Prostate gland (tissue), 2 donors: Measurements from ENCODE around the gene ZNF211. TPM values are rescaled to one million over a fixed set of nuclear protein-coding genes. Genes with fewer than 3 reads are reported as not detected.

Source experiments
- DNase-seq: peaks from one replicate; pipeline ENCODE4 v3.0.0-alpha.2; 2019; ENCODE audit warnings: low spot score
- H3K27ac ChIP-seq, 2 donors: fragments of 200-600 bp; sonication (generic); 2 replicates each; pipeline ENCODE4 v1.5.1; 2017 to 2019
- H3K27me3 ChIP-seq: fragments of 200-600 bp; sonication (generic); replicated peaks from 2 replicates; pipeline ENCODE4 v1.5.1; 2019; ENCODE audit not compliant: insufficient read depth
- H3K36me3 ChIP-seq, 2 donors: fragments of 200-600 bp; sonication (generic); 1 replicate in 1 of 2; 2 replicates in 1 of 2; pipeline versions ENCODE4 v1.5.1 to v1.8.1; 2017 to 2019
- H3K4me1 ChIP-seq: fragments of 200-600 bp; sonication (generic); replicated peaks from 2 replicates; pipeline ENCODE4 v1.5.1; 2019
- H3K4me3 ChIP-seq, 2 donors: fragments of 200-600 bp; sonication (generic); 2 replicates each; pipeline ENCODE4 v1.5.1; 2017 to 2019
- H3K9me3 ChIP-seq: fragments of 200-600 bp; sonication (generic); 2 replicates; pipeline ENCODE4 v1.5.1; 2017
- CTCF ChIP-seq, 4 experiments: fragments of 200-600 bp in 2 of 4; fragments of 450-650 bp in 2 of 4; sonication (generic) in 2 of 4; IDR thresholded peaks; 1 replicate in 3 of 4; 2 replicates in 1 of 4; pipeline ENCODE4 v1.5.1; 2016 to 2019; ENCODE audit warnings: antibody characterized with exemption in 4 of 4, mild to moderate bottlenecking in 2 of 4, moderate library complexity in 2 of 4
- POLR2A ChIP-seq: fragments of 450-650 bp; IDR thresholded peaks from one replicate; pipeline ENCODE4 v1.6.1; 2016; ENCODE audit warnings: antibody characterized with exemption, mild to moderate bottlenecking
- POLR2AphosphoS5 ChIP-seq: sonication (generic); formaldehyde crosslinking; IDR thresholded peaks from one replicate; pipeline ENCODE4 v1.6.1; 2017; ENCODE audit warnings: antibody characterized with exemption
- WGBS: methylation state at CpG from one replicate; pipeline ENCODE4 v1.1.5; 2018; 5-methylcytosine and 5-hydroxymethylcytosine counted together
- intact Hi-C: fragments of 100-400 bp; cut with DNase I; formaldehyde crosslinking; loops from one replicate; pipeline ENCODE4 v1.14.2; 2022
- total RNA-seq, 2 donors: library from RNA; depleted of rRNA; stranded (reverse); fragments of >200 nt; gene quantifications; one replicate each; pipeline ENCODE4 v1.1.0, GENCODE V29; 2016

The ZNF211 gene
- total RNA-seq, 2 donors from 2014 or later, result 8.9 to 23.3 TPM

GRCh38 chr19:57615346-57615745 is 17.6 kb upstream of the ZNF211 start:
- Histone ChIP-seq H3K4me3 (peak overlapping the region in 1 of 2 donors; percentile 93), H3K27me3 (no peaks in the 10 kb centered on the region), H3K27ac (no peak overlapping the region), H3K9me3 (peaks cover 7% of the 10 kb centered on the region), H3K4me1 (no peaks in the 10 kb centered on the region), H3K36me3 (peaks cover 16 to 18% of the 10 kb centered on the region in 2 donors)
- intact Hi-C loops, result no loop called here
- DNase-seq, result no peak
- WGBS, result 83% methylated on average over 3 of the region's 3 CpGs
- TF ChIP-seq CTCF (IDR thresholded peaks at IDR 0.05) (no peak), POLR2AphosphoS5 (no peak), POLR2A (no peak)

GRCh38 chr19:57620673-57621348 is 12.2 kb upstream of the ZNF211 start:
- intact Hi-C loops, result no loop called here
- WGBS, result 97% methylated on average over 10 of the region's 10 CpGs
- no peak for TF ChIP-seq CTCF (IDR thresholded peaks at IDR 0.05)
- no peak for TF ChIP-seq POLR2A
- TF ChIP-seq POLR2AphosphoS5, result no peak

GRCh38 chr19:57623091-57623490 is 9.9 kb upstream of the ZNF211 start:
- peaks cover 24 to 32% of the 10 kb centered on the region in 2 donors for H3K36me3 ChIP-seq
- no peak overlapping the region for H3K4me3 ChIP-seq
- H3K27me3 ChIP-seq, result no peaks in the 10 kb centered on the region
- no peak overlapping the region for H3K27ac ChIP-seq
- TF ChIP-seq POLR2A, result no peak
- TF ChIP-seq POLR2AphosphoS5, result no peak
- no peak for TF ChIP-seq CTCF (IDR thresholded peaks at IDR 0.05)
- DNase-seq, result no peak
- intact Hi-C loops, result no loop called here
- H3K9me3 ChIP-seq, result peaks cover 14% of the 10 kb centered on the region
- no peaks in the 10 kb centered on the region for H3K4me1 ChIP-seq

More at GRCh38 chr19:57620673-57621348, 12.2 kb upstream of the ZNF211 start:
- H3K27me3 ChIP-seq, result no peaks in the 10 kb centered on the region
- H3K27ac ChIP-seq, result no peak overlapping the region
- no peak for DNase-seq
- H3K9me3 ChIP-seq, result peaks cover 14% of the 10 kb centered on the region
- H3K4me3 ChIP-seq, result no peak overlapping the region
- H3K36me3 ChIP-seq, result peaks cover 24 to 32% of the 10 kb centered on the region in 2 donors
- no peaks in the 10 kb centered on the region for H3K4me1 ChIP-seq

GRCh38 chr19:57633832-57634131 is 814 bp downstream of the ZNF211 start:
- WGBS, result 42% methylated on average over 6 of the region's 6 CpGs
- H3K27me3 ChIP-seq, result no peaks in the 10 kb centered on the region
- intact Hi-C loops, result no loop called here
- TF ChIP-seq POLR2AphosphoS5, result no peak
- TF ChIP-seq CTCF (IDR thresholded peaks at IDR 0.05), result no peak
- TF ChIP-seq POLR2A, result no peak
- H3K36me3 ChIP-seq, result no peaks in the 10 kb centered on the region
- H3K9me3 ChIP-seq, result no peaks in the 10 kb centered on the region
- H3K27ac ChIP-seq, result peak overlapping the region; percentile 77 to 84
- H3K4me3 ChIP-seq, result peak overlapping the region; percentile 78 to 84
- peaks cover 5% of the 10 kb centered on the region for H3K4me1 ChIP-seq
- DNase-seq, result no peak

GRCh38 chr19:57637379-57637778 is 4.4 kb downstream of the ZNF211 start:
- WGBS, result 99% methylated on average over 4 of the region's 4 CpGs
- TF ChIP-seq CTCF (IDR thresholded peaks at IDR 0.05), result no peak
- no peak for TF ChIP-seq POLR2AphosphoS5
- TF ChIP-seq POLR2A, result no peak
- DNase-seq, result no peak
- Histone ChIP-seq H3K4me1 (peaks cover 5% of the 10 kb centered on the region), H3K36me3 (peaks cover 12 to 25% of the 10 kb centered on the region in 2 donors), H3K27me3 (no peaks in the 10 kb centered on the region), H3K4me3 (no peak overlapping the region), H3K27ac (no peak overlapping the region), H3K9me3 (no peaks in the 10 kb centered on the region)
- intact Hi-C loops, result no loop called here
